MM.1S (cell line): Measurements from ENCODE around the gene CCDC47.

Source experiments
- CTCF ChIP-seq: fragments of 300-600 bp; sonication (generic); IDR thresholded peaks from 2 replicates; pipeline ENCODE4 v1.5.1; 2016; ENCODE audit warnings: antibody characterized with exemption, low read length, mixed read lengths
- EZH2 ChIP-seq: fragments of 300-600 bp; sonication (generic); optimal IDR thresholded peaks from 2 replicates; pipeline ENCODE3; 2017; ENCODE audit warnings: low read depth, mild to moderate bottlenecking, antibody characterized with exemption, low read length, mixed read lengths

- TF ChIP-seq CTCF, result peak; percentile 25
- no peak for TF ChIP-seq EZH2
These were observed 76.9 kb downstream of the CCDC47 start for GRCh38 chr17:63696381-63696961.
